GM23248 (cell line): Measurements from ENCODE around the gene ENO2. TPM values are rescaled to one million over a fixed set of nuclear protein-coding genes. Genes with fewer than 3 reads are reported as not detected.
"Not testable (repeated sequence)": the region's sequence is repeated elsewhere in the genome, so short reads cannot be mapped to it uniquely, and the experiment has no call there.

Experiments
- DNase-seq: peaks from one replicate; pipeline ENCODE4 v3.0.0-alpha.2; 2015
- H2AFZ ChIP-seq: fragments of 200-600 bp; sonication (generic); 2 replicates; pipeline ENCODE4 v1.6.1; 2016; ENCODE audit warnings: antibody characterized with exemption
- H3F3A ChIP-seq: fragments of 200-600 bp; sonication (generic); 2 replicates; pipeline ENCODE4 v1.6.1; 2016; ENCODE audit warnings: mild to moderate bottlenecking, antibody characterized with exemption, mixed run types; ENCODE audit not compliant: insufficient read depth
- H3K27ac ChIP-seq: fragments of 200-600 bp; sonication (generic); 2 replicates; pipeline ENCODE4 v1.5.1; 2016; ENCODE audit warnings: mild to moderate bottlenecking
- H3K27me3 ChIP-seq: fragments of 200-600 bp; sonication (generic); replicated peaks from 2 replicates; pipeline ENCODE4 v1.6.1; 2016; ENCODE audit warnings: mild to moderate bottlenecking; ENCODE audit not compliant: insufficient read depth
- H3K36me3 ChIP-seq: fragments of 200-600 bp; sonication (generic); 2 replicates; pipeline ENCODE4 v1.6.1; 2016; ENCODE audit warnings: low read depth, mild to moderate bottlenecking
- H3K4me1 ChIP-seq: fragments of 200-600 bp; sonication (generic); 2 replicates; pipeline ENCODE4 v1.6.1; 2016; ENCODE audit warnings: mild to moderate bottlenecking; ENCODE audit not compliant: insufficient read depth
- H3K4me2 ChIP-seq: fragments of 200-600 bp; sonication (generic); one replicate; pipeline ENCODE4 v1.6.1; 2016; ENCODE audit warnings: mild to moderate bottlenecking; ENCODE audit not compliant: unreplicated experiment
- H3K4me3 ChIP-seq: fragments of 200-600 bp; sonication (generic); 2 replicates; pipeline ENCODE4 v1.5.1; 2016; ENCODE audit warnings: mild to moderate bottlenecking
- H3K79me2 ChIP-seq: fragments of 200-600 bp; sonication (generic); 2 replicates; pipeline ENCODE4 v1.6.1; 2016; ENCODE audit warnings: mild to moderate bottlenecking; ENCODE audit not compliant: insufficient read depth
- H3K9ac ChIP-seq: fragments of 200-600 bp; sonication (generic); 2 replicates; pipeline ENCODE4 v1.6.1; 2016; ENCODE audit warnings: mild to moderate bottlenecking
- H3K9me2 ChIP-seq: fragments of 200-600 bp; sonication (generic); 2 replicates; pipeline ENCODE4 v1.6.1; 2016; ENCODE audit warnings: mixed run types, mild to moderate bottlenecking, moderate library complexity; ENCODE audit not compliant: insufficient read depth
- H3K9me3 ChIP-seq: fragments of 200-600 bp; sonication (generic); one replicate; pipeline ENCODE4 v1.6.1; 2017; ENCODE audit warnings: low read depth
- H4K20me1 ChIP-seq: fragments of 200-600 bp; sonication (generic); 2 replicates; pipeline ENCODE4 v1.6.0; 2016; ENCODE audit not compliant: insufficient read depth
- EZH2 ChIP-seq: fragments of 200-600 bp; sonication (generic); IDR thresholded peaks from 2 replicates; pipeline ENCODE4 v1.6.1; 2018; ENCODE audit warnings: antibody characterized with exemption, mild to moderate bottlenecking; ENCODE audit not compliant: insufficient read depth, poor library complexity, severe bottlenecking
- EZH2phosphoT487 ChIP-seq: fragments of 200-600 bp; sonication (generic); IDR thresholded peaks from 2 replicates; pipeline ENCODE4 v1.6.1; 2018; ENCODE audit warnings: antibody characterized with exemption, moderate library complexity, mild to moderate bottlenecking, low read depth; ENCODE audit not compliant: insufficient read depth
- WGBS, 2 experiments: methylation state at CpG; one replicate each; pipeline ENCODE4 v1.1.6; 2015 to 2017; ENCODE audit warnings: low lambda C conversion rate in 2 of 2, low coverage in 1 of 2; ENCODE audit errors: missing lambda C conversion rate in 2 of 2; 5-methylcytosine and 5-hydroxymethylcytosine counted together
- in situ Hi-C: fragments of 300-500 bp; cut with MboI; formaldehyde crosslinking; loops from 2 replicates; pipeline ENCODE4 v1.15.0; 2020
- polyA plus RNA-seq: library from polyadenylated mRNA; unstranded; fragments of >200 nt; fragmentation: Nextera tagmentation; extraction: Ambion mirVana; gene quantifications from 2 replicates; pipeline ENCODE4 v1.2.1, GENCODE V29; 2016
- total RNA-seq: library from RNA; depleted of rRNA; stranded (reverse); fragments of >200 nt; shearing (Covaris generic); gene quantifications from 2 replicates; pipeline ENCODE4 v1.2.3, GENCODE V29; 2014

The ENO2 gene
- total and polyA plus RNA-seq, 2 experiments from 2014 or later: 10.1 to 34.2 TPM

DNA sequence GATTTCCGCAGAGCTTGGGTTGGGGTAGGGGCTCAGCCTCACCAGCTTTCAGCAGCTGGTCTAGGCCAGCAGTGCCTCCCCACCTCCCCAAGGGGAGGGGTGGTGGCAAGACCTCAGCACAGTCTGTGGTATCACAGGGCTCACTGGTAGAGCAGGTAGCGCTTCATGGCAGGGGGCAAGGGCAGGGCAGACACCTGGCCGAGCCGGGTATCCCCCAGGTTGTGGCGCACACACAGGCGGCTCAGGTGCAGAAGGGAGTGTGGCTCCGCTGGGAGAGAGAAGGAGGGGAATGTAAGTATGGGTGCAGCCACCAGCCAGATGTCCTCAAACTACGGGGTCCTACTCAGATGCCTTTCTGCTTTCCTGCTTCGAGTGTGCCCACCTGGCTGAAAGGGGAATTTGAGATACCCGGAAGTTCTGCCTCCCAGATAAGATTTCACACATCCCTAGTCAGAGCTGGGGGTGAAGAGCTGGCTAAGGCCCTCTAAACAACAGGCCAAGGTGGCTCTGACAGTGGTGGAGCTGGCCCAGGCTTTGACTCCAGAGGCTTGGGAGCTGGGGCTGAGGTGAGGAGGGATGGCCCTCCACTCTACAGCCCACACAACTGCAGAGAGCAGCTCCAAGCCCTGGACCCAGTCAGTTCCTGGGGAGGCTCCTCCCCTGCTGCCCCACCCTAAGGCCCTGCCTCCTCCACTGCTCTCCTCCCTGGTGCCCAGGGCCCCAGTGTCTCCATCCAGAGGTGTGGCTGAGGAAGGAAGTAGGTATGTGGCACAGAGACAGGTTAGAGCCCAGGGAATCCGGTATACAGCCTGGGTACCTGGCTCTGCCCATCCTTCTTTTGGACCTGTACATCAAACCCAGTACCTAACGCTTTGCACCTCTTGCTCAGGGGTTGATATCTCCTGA is 43.1 kb upstream of the ENO2 start:
- no peaks in the 10 kb centered on the region; the same call in 1 of the 2 replicates for H4K20me1 ChIP-seq
- H3K27me3 ChIP-seq: no peaks in the 10 kb centered on the region
- H3K4me2 ChIP-seq: peak overlapping the region; percentile 93
- H3K27ac ChIP-seq: peak overlapping the region; percentile 11; the same call in 1 of the 2 replicates
- in situ Hi-C loops: no loop called here
- peaks cover 39% of the 10 kb centered on the region for H3K4me1 ChIP-seq
- WGBS, 2 experiments: 81% methylated on average over 12 of the region's 12 CpGs
- H3K9ac ChIP-seq: peak overlapping the region; percentile 85
- H3K4me3 ChIP-seq: peak overlapping the region; percentile 81
- no peak for TF ChIP-seq EZH2phosphoT487
- no peak for TF ChIP-seq EZH2
- peaks cover 38% of the 10 kb centered on the region for H3F3A ChIP-seq
- H2AFZ ChIP-seq: no peak overlapping the region
- no peaks in the 10 kb centered on the region for H3K9me3 ChIP-seq
- H3K9me2 ChIP-seq: no peaks in the 10 kb centered on the region
- H3K36me3 ChIP-seq: peaks cover 19% of the 10 kb centered on the region
- H3K79me2 ChIP-seq: peaks cover 44% of the 10 kb centered on the region
- DNase-seq: peak; percentile 68

DNA sequence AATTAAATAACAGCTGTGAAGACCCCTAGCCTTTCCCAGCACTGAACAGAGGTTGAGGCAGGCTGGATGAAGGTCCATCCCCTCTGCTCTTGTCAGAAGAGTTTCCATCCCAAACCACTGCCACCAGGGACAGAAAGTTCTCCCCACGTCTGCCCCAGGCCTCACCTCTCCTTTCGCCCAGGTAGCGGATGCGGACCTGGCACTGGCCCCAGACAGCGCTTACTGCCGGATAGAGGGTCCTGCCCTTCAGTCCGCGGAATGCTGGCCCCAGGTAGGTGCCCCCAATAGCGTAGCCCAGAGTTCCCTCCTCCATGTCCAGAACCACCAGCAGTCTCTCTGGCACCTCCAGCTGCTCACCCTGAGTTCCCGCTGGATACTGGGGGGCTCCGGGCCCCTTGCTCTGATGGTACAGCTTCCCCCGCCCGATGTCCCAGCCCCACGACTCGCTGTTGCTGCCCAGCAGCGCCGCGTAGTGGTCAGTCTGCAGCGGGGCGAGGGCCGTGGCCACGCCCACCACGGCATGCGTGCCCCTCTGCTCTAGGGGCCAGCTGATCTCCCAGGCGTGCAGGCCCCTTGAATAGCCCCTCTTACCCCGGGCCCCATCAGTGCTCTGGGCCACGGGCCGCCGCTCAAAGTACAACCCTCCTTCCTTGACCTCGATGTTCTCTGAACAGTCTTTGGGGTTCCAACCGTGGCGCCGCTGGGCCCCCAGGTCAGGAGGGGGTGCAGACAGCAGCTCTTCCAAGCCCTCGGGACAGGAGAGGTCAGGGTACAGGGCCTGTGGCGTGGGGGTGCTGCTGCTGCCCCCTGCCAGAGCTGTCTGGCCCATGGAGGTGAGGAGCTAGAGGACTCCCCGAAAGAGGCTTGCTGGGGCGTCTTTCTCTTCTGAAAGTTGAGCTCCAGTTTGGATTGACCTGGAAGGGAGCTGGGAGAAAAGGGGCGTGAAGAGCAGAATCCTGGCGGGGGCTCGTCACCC is 42.0 kb upstream of the ENO2 start:
- Histone ChIP-seq H3K79me2 (peaks cover 44% of the 10 kb centered on the region), H3K9me2 (no peaks in the 10 kb centered on the region), H3K36me3 (peaks cover 19% of the 10 kb centered on the region), H3K4me1 (peaks cover 33% of the 10 kb centered on the region), H3K27me3 (no peaks in the 10 kb centered on the region), H3K4me3 (peak overlapping the region; percentile 81), H2AFZ (no peak overlapping the region), H3K4me2 (peak overlapping the region; percentile 93), H3F3A (peaks cover 38% of the 10 kb centered on the region), H3K9me3 (no peaks in the 10 kb centered on the region), H3K9ac (peak overlapping the region; percentile 85), H4K20me1 (no peaks in the 10 kb centered on the region; the same call in 1 of the 2 replicates), H3K27ac (peak overlapping the region; percentile 78)
- DNase-seq: peak; percentile 89
- no peak for TF ChIP-seq EZH2
- no peak for TF ChIP-seq EZH2phosphoT487
- in situ Hi-C loops: no loop called here
- WGBS, 2 experiments: 5 to 6% methylated on average over 34 to 39 of the region's 40 CpGs

DNA sequence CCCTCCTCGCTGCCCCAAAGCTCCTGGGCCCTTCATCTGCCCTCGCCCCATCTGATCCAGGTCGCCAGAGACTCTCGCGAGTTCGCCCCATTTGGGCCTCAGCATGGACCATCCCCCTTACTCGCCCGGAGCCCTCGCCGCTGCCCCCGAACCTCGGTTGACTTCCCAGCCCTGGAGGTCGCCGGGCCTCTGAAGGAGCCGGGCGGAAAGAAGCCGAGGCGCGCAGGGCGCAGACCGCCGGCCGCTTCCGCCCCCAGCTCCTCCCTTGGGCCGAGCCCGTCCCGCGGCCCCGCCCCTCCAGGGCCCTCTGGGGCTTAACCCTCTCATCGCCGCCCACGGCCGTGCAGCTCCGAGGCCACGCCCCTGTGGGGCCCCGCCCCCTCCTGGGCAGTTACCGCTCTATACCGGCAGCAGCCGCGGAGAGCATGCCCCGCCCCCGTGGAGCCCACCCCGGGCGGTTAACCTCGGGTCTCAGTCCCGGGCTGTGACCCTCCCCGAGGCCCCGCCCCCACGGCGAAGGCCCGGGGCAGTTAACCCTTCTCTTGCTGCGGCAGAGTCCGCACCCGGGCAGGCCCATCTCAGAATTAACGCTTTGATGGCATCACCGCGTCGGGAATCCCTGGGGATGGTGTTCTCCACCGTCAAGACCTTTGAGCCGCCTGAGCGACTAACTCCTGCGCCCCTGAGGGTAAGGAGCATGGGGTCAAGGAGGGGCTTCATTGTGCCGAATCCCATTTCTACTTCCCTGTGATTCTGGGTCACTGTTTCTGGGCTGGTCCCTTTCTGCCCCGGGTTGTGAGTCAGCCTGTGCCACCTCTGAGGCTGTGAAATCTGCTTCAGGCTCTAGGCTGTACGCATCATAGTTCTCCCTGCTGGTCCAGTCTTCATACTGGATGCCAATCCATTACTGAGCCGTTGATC is 41.0 kb upstream of the ENO2 start, which contains the start of gene SPSB2:
TSS of gene SPSB2 (minus strand) at position 210 of the 921 bp plus-strand sequence. CDS start 402 bp downstream, outside the sequence.
- Histone ChIP-seq H3K9ac (peak within 1 kb of the TSS; percentile 85), H4K20me1 (no peaks in the 10 kb centered on the region; the same call in 1 of the 2 replicates), H3K27ac (peak within 1 kb of the TSS; percentile 78), H3K36me3 (peaks cover 19% of the 10 kb centered on the region), H3K9me3 (no peaks in the 10 kb centered on the region), H3K4me3 (peak within 1 kb of the TSS; percentile 81), H3K27me3 (no peaks in the 10 kb centered on the region), H3F3A (peaks cover 34% of the 10 kb centered on the region), H3K9me2 (no peaks in the 10 kb centered on the region), H3K4me1 (peaks cover 33% of the 10 kb centered on the region), H3K79me2 (peaks cover 34% of the 10 kb centered on the region), H2AFZ (peak within 1 kb of the TSS; percentile 77), H3K4me2 (peak within 1 kb of the TSS; percentile 93)
- TF ChIP-seq EZH2phosphoT487: no peak
- TF ChIP-seq EZH2: no peak
- 1 to 2% methylated on average over 40 to 60 of the region's 66 CpGs for WGBS, 2 experiments
- peak; percentile 99 for DNase-seq
- in situ Hi-C loops: no loop called here

DNA sequence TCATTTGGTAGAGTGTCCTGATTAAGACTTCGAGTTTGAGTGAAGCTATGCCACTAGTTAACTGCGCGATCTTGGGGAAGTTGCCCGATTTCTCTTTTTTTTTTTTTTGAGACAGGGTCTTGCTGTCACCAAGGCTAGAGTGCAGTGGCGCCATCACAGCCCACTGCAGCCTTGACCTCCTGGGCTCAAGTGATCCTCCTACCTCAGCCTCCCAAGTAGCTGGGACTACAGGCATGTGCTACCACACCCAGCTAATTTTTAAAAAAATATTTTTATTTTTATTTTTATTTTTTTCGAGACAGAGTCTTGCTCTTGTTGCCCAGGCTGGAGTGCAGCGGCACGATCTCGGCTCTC is 40.4 kb upstream of the ENO2 start:
- Histone ChIP-seq H3K4me3 (peak overlapping the region; percentile 81), H2AFZ (peak overlapping the region; percentile 77), H3K4me1 (peaks cover 29% of the 10 kb centered on the region), H3K9ac (peak overlapping the region; percentile 85), H3K27ac (peak overlapping the region; percentile 78), H3K79me2 (peaks cover 28% of the 10 kb centered on the region), H3F3A (peaks cover 28% of the 10 kb centered on the region), H3K36me3 (peaks cover 19% of the 10 kb centered on the region), H3K4me2 (peak overlapping the region; percentile 93)
- DNase-seq, H4K20me1 ChIP-seq, H3K27me3 ChIP-seq, in situ Hi-C loops, H3K9me2 ChIP-seq, H3K9me3 ChIP-seq: not testable (repeated sequence)
- WGBS, 2 experiments: 30 to 31% methylated on average over 9 of the region's 9 CpGs

DNA sequence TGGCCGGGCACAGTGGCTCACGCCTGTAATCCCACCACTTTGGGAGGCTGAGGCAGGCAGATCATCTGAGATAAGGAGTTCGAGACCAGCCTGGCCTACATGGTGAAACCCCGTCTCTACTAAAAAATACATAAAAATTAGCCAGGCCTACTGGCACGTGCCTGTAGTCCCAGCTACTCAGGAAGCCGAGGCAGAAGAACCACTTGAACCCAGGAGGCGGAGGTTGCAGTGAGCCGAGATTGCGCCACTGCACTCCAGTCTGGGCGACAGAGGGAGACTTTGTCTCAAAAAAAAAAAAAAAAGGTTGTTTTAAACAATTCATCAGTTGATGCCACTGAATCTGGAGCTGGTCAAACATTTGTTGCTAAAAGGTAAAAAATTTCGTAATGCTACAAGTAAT is 34.6 kb upstream of the ENO2 start:
- WGBS, 2 experiments: 96 to 98% methylated on average over 11 of the region's 11 CpGs
- in situ Hi-C loops, H3K4me1 ChIP-seq: not testable (repeated sequence)

More for the DNA sequence above, 34.6 kb upstream of the ENO2 start:
- H3K4me3 ChIP-seq, H4K20me1 ChIP-seq, H3K9me3 ChIP-seq, DNase-seq, H3F3A ChIP-seq, H2AFZ ChIP-seq, H3K9ac ChIP-seq, H3K27ac ChIP-seq, H3K4me2 ChIP-seq, H3K27me3 ChIP-seq, H3K9me2 ChIP-seq, H3K79me2 ChIP-seq, H3K36me3 ChIP-seq: not testable (repeated sequence)
